ENCODE data around the gene CCDC126.
"Not testable (repeated sequence)": the region's sequence is repeated elsewhere in the genome, so short reads cannot be mapped to it uniquely, and the experiment has no call there.

CCDC126 gene

GRCh38 chr7:23570592-23571200, 26.5 kb upstream of the CCDC126 start:
- Histone ChIP-seq H3K36me3 (ENCODE audit: insufficient read depth, low read length) (no peaks in the 10 kb centered on the region), H3K4me2 (ENCODE audit: insufficient read depth, low read length) (no peak overlapping the region), H4K20me1 (ENCODE audit: insufficient read depth, low read length) (no peaks in the 10 kb centered on the region), H3K4me1 (ENCODE audit: insufficient read depth, low read length) (no peaks in the 10 kb centered on the region), H3K79me2 (ENCODE audit: insufficient read depth, low read length) (no peaks in the 10 kb centered on the region), H3K27ac (ENCODE audit: low read length) (no peak overlapping the region), H3K9me3 (ENCODE audit: insufficient read depth, low read length, severe bottlenecking) (no peaks in the 10 kb centered on the region), H3K27me3 (ENCODE audit: insufficient read depth, low read length, poor library complexity) (no peaks in the 10 kb centered on the region), H3K4me3 (ENCODE audit: low read depth in 1 of 2, low read length in 2 of 2) (no peak overlapping the region), H3K9ac (ENCODE audit: low read depth, low read length) (no peak overlapping the region), H2AFZ (ENCODE audit: low read depth, low read length) (no peak overlapping the region)
- DNase-seq: peak; percentile 68
- ATAC-seq (ENCODE audit: insufficient read depth, low read depth): peak; percentile 88
- no peak for TF ChIP-seq EZH2 (IDR thresholded peaks at IDR 0.05; ENCODE audit: borderline replicate concordance, low read depth, low read length, severe bottlenecking)
- TF ChIP-seq, protein P1, sequence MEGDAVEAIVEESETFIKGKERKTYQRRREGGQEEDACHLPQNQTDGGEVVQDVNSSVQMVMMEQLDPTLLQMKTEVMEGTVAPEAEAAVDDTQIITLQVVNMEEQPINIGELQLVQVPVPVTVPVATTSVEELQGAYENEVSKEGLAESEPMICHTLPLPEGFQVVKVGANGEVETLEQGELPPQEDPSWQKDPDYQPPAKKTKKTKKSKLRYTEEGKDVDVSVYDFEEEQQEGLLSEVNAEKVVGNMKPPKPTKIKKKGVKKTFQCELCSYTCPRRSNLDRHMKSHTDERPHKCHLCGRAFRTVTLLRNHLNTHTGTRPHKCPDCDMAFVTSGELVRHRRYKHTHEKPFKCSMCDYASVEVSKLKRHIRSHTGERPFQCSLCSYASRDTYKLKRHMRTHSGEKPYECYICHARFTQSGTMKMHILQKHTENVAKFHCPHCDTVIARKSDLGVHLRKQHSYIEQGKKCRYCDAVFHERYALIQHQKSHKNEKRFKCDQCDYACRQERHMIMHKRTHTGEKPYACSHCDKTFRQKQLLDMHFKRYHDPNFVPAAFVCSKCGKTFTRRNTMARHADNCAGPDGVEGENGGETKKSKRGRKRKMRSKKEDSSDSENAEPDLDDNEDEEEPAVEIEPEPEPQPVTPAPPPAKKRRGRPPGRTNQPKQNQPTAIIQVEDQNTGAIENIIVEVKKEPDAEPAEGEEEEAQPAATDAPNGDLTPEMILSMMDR (IDR thresholded peaks at IDR 0.05; ENCODE audit: borderline replicate concordance, extremely low read depth, low read length, poor library complexity, severe bottlenecking): peak; percentile 90

DNA sequence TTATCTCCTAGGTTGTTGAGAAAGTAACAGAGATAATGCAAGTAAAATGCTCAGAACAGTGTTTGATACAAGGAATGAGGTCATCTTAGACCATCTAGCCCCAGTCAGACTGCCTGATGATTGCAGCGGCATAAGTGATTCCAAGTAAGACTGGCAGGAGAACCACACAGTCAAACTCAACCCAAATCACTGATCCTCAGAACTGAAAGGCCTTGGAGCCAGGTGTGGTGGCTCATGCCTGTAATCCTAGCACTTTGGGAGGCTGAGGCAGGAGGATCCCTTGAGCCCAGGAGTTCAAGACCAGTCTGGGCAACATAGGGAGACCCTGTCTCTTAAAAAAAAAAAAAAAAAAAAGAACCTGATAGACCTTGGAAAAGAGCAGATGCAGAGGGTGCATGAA, 15.2 kb upstream of the CCDC126 start:
- not testable (repeated sequence) for H2AFZ ChIP-seq (ENCODE audit: low read depth, low read length); DNase-seq; H3K79me2 ChIP-seq (ENCODE audit: insufficient read depth, low read length); H3K9ac ChIP-seq (ENCODE audit: low read depth, low read length); H3K4me2 ChIP-seq (ENCODE audit: insufficient read depth, low read length); H4K20me1 ChIP-seq (ENCODE audit: insufficient read depth, low read length); H3K4me3 ChIP-seq (ENCODE audit: low read depth in 1 of 2, low read length in 2 of 2); H3K9me3 ChIP-seq (ENCODE audit: insufficient read depth, low read length, severe bottlenecking); H3K27me3 ChIP-seq (ENCODE audit: insufficient read depth, low read length, poor library complexity); ATAC-seq (ENCODE audit: insufficient read depth, low read depth); H3K27ac ChIP-seq (ENCODE audit: low read length); H3K36me3 ChIP-seq (ENCODE audit: insufficient read depth, low read length); H3K4me1 ChIP-seq (ENCODE audit: insufficient read depth, low read length)

DNA sequence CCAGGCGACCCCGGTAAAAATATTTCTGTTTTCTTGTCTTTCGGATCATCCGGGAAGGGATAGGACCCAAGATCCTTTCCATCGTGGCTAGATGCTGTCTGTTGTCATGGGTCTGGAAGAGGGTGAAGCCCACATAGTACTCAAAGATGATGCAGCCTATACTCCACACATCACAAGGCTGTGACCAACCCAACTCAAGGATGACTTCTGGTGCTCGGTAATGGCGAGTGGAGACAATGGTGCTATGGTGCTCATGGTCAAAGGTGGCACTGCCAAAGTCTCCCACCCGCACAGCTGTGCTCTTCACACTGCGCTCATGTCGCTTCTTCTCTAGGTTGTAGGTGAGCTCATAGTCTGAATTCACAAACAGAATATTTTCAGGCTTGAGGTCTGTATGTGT, 11.9 kb upstream of the CCDC126 start:
- H3K9me3 ChIP-seq (ENCODE audit: insufficient read depth, low read length, severe bottlenecking); H2AFZ ChIP-seq (ENCODE audit: low read depth, low read length); H3K4me1 ChIP-seq (ENCODE audit: insufficient read depth, low read length); H3K9ac ChIP-seq (ENCODE audit: low read depth, low read length); DNase-seq; ATAC-seq (ENCODE audit: insufficient read depth, low read depth); H3K27me3 ChIP-seq (ENCODE audit: insufficient read depth, low read length, poor library complexity); H3K79me2 ChIP-seq (ENCODE audit: insufficient read depth, low read length); H3K27ac ChIP-seq (ENCODE audit: low read length); H4K20me1 ChIP-seq (ENCODE audit: insufficient read depth, low read length); H3K4me3 ChIP-seq (ENCODE audit: low read depth in 1 of 2, low read length in 2 of 2); H3K36me3 ChIP-seq (ENCODE audit: insufficient read depth, low read length); H3K4me2 ChIP-seq (ENCODE audit: insufficient read depth, low read length): not testable (repeated sequence)

GRCh38 chr7:23586159-23586558, 11.0 kb upstream of the CCDC126 start:
- H4K20me1 ChIP-seq (ENCODE audit: insufficient read depth, low read length): no peaks in the 10 kb centered on the region
- H3K27ac ChIP-seq (ENCODE audit: low read length): no peak overlapping the region
- H3K9ac ChIP-seq (ENCODE audit: low read depth, low read length): no peak overlapping the region
- TF ChIP-seq EZH2 (IDR thresholded peaks at IDR 0.05; ENCODE audit: borderline replicate concordance, low read depth, low read length, severe bottlenecking): no peak
- TF ChIP-seq, protein P1 (IDR thresholded peaks at IDR 0.05; ENCODE audit: borderline replicate concordance, extremely low read depth, low read length, poor library complexity, severe bottlenecking): no peak
- no peaks in the 10 kb centered on the region for H3K4me1 ChIP-seq (ENCODE audit: insufficient read depth, low read length)
- H3K79me2 ChIP-seq (ENCODE audit: insufficient read depth, low read length): no peaks in the 10 kb centered on the region
- no peaks in the 10 kb centered on the region for H3K9me3 ChIP-seq (ENCODE audit: insufficient read depth, low read length, severe bottlenecking)
- H3K4me2 ChIP-seq (ENCODE audit: insufficient read depth, low read length): no peak overlapping the region
- no peaks in the 10 kb centered on the region for H3K27me3 ChIP-seq (ENCODE audit: insufficient read depth, low read length, poor library complexity)
- no peak overlapping the region for H3K4me3 ChIP-seq (ENCODE audit: low read depth in 1 of 2, low read length in 2 of 2)
- H2AFZ ChIP-seq (ENCODE audit: low read depth, low read length): no peak overlapping the region
- ATAC-seq (ENCODE audit: insufficient read depth, low read depth) (no peak), DNase-seq (no peak)
- no peaks in the 10 kb centered on the region for H3K36me3 ChIP-seq (ENCODE audit: insufficient read depth, low read length)
